Measurements from ENCODE around the gene ZBTB5.
A peak's percentile ranks its signal among the peaks of the same experiment; 100 is the strongest.
"Not testable (repeated sequence)": the region's sequence is repeated elsewhere in the genome, so short reads cannot be mapped to it uniquely, and the experiment has no call there.

Gene ZBTB5

DNA sequence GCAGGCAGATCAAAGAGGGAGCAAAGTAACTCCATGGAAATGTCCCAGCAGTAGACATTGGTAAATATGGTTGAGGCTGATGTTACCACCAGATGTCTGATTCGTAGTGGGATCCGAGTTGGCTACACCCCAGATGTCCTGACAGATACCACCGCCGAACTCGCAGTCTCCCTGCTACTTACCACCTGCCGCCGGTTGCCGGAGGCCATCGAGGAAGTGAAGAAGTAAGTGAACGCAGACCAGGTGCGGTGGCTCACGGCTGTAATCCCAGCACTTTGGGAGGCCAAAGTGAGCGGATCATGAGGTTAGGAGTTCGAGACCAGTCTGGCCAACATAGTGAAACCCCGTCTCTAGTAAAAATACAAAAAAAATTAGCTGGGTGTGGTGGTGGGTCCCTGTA, 38.8 kb downstream of the ZBTB5 start:
- not testable (repeated sequence) for DNase-seq (ENCODE audit: extremely low read depth in 1 of 2, low read depth in 1 of 2)

DNA sequence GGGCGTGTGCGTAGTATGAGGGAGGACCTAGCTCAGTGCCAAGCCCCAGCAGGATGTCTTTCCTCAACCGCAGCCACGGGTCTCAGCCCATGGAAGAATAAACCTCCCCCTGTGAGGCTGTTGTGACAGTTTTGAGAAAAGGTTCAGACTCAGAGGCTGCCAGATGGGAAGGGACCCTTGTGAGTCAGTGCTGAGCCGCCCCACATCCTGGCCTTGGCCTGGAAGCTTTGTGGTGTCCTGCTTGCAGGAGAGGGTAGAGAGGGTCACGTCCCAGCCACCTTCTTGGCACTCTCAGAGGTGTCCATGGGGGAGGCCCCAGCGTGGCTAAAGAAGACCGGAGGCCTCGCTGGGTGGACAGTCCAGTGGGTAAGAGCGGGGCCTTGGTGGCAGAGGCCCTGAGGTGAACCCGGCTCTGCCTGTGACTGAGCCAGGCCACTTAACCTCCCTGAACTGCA, 39.9 kb downstream of the ZBTB5 start:
- DNase-seq (ENCODE audit: extremely low read depth in 1 of 2, low read depth in 1 of 2): no peak

GRCh38 chr9:37424686-37425297, 40.5 kb downstream of the ZBTB5 start:
- no peak for DNase-seq (ENCODE audit: extremely low read depth in 1 of 2, low read depth in 1 of 2)

GRCh38 chr9:37424204-37424685, 41.0 kb downstream of the ZBTB5 start:
- no peak for DNase-seq (ENCODE audit: extremely low read depth in 1 of 2, low read depth in 1 of 2)

DNA sequence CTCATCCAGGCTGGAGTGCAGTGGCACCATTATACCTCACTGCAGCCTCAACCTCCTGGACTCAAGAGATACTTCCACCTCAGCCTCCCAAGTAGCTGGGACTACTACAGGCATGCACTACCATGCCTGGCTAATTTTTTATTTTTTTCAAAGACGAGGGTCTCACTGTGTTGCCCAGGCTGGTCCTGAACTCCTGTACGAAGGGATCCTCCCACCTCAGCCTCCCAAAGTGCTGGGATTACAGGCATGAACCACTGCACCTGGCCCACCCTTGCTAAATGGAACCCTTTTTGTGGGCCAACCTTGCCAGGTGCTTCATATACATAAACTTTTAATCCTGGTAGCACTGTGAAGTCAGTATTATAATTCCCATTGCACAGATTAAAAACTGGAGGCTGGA, 41.7 kb downstream of the ZBTB5 start:
- no peak for DNase-seq (ENCODE audit: extremely low read depth in 1 of 2, low read depth in 1 of 2)

- DNase-seq (ENCODE audit: extremely low read depth in 1 of 2, low read depth in 1 of 2): peak; percentile 82 to 85
Observed at GRCh38 chr9:37422289-37423104, 42.8 kb downstream of the ZBTB5 start, which contains the start of gene GRHPR. GRHPR (plus strand) TSS chr9:37422696; CDS start chr9:37422751, 55 bp downstream.

GRCh38 chr9:37421914-37422288, 43.3 kb downstream of the ZBTB5 start:
- no peak for DNase-seq (ENCODE audit: extremely low read depth in 1 of 2, low read depth in 1 of 2)

GRCh38 chr9:37420271-37421215, 44.7 kb downstream of the ZBTB5 start:
- no peak for DNase-seq (ENCODE audit: extremely low read depth in 1 of 2, low read depth in 1 of 2)

GRCh38 chr9:37419204-37419603, 46.0 kb downstream of the ZBTB5 start:
- no peak for DNase-seq (ENCODE audit: extremely low read depth in 1 of 2, low read depth in 1 of 2)

DNA sequence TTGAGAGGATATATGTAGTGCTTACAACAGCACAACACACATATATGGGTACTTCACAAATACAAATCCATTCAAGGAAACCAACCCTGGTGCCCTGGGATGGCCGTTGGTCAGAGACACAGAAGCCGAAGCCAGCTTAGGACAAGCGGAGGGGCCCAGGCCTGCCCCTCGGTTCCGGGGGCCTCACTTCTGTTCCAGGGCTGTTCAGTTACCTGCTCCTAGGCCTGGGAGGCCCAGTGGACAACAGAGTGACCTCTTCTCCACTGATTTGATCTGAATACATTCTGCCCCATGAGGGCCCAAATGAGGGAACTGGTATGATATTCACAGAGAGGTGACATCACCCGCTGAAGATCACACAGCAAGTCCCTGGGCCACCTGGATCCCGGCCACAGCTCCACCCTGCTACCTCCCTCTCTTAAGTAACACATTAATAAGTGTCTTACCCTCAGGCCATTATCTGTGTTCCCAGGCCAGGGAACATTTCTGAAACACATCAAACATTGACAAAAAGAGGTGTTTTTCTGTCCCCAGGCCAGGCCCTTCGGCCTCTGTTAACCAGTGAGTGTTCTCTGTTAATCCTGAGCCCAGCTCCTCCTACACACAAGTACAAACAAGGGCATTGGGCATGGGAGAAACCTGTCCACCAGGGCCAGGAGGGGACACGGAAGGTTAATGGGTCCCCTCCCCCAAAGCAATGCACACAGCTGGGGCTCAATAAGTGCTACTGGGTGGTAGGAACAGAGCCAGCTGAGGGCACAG, 47.2 kb downstream of the ZBTB5 start:
- DNase-seq (ENCODE audit: extremely low read depth in 1 of 2, low read depth in 1 of 2): no peak

- no peak for DNase-seq (ENCODE audit: extremely low read depth in 1 of 2, low read depth in 1 of 2)
Observed at GRCh38 chr9:37417252-37417803, 47.9 kb downstream of the ZBTB5 start.

- peak in 1 of 2 donors; percentile 63 for DNase-seq (ENCODE audit: extremely low read depth in 1 of 2, low read depth in 1 of 2)
Observed at GRCh38 chr9:37415011-37415719, 50.1 kb downstream of the ZBTB5 start.

DNA sequence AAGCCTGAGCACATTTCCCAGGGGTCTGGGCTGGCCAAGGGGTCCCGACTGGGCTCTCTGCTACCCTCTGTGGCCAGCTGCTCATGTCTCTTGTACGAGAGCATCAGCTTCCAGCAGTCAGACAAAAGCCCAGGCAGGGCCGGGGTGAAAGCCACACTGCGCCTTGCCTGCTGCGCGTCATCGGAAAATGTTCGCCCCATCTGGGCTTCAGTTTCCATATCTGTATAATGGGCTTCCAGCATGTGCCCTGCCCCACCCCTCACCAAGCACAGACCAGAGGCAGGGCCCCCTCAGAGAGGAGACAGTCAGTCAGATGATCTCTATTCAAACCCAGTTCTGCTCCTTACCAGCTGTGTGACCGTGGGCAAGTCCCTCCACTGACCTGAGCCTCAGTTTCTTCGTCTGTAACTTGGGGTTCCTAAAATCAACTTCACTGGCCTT, 50.7 kb downstream of the ZBTB5 start:
- no peak for DNase-seq (ENCODE audit: extremely low read depth in 1 of 2, low read depth in 1 of 2)

DNA sequence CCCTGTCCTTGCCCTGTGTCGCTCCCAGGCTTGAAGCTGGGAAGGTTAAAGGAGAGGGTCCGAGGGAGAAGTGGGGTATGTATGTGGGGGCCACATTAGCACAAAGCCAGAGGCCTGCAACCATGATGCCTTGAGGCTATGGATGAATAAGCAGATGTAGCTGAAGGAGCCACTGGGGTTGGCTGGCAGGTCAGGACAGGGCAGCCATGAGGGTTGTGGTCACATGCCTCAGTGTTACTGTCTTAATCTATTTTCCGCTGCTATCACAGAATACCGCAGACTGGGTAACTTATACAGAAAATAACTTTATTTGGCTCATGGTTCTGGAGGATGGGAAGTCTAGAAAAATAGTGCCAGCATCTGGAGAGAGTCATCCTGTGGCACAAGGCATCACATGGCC, 51.9 kb downstream of the ZBTB5 start:
- DNase-seq (ENCODE audit: extremely low read depth in 1 of 2, low read depth in 1 of 2): no peak

DNA sequence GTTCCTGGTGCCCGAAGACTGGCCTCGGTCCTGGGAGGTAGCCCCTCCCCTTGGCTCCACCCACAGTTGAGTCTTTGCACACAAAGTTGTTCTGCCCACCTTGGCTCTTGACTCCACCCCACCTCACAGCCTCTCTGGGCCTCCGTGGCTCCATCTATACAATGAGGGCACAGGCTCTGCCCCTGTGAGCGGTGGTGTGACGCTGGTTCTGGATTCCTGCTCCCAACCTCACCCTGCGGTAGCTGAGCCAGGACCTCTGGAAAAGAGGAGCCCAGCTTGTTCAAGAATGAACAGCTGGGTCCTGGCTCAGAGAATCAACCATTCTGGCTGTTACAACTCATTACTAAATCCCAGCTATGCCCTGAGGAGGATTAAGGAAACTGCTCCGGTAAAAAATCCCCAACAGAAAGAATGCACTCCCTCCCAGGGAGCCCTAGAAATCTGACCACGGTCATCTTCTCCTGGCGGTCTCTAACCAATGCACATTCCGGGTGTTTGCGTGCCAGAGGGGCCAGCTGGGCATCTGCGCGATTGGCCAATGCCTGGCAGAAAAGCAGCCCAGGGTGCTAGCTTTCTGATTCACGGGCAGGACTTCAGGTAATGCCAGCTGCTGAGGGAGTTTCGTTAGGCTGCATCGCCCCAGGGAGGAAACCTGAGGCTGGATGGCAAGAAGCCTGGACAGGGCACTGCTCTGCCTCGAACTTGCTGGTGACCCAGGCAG, 52.7 kb downstream of the ZBTB5 start:
- DNase-seq (ENCODE audit: extremely low read depth in 1 of 2, low read depth in 1 of 2): no peak

DNA sequence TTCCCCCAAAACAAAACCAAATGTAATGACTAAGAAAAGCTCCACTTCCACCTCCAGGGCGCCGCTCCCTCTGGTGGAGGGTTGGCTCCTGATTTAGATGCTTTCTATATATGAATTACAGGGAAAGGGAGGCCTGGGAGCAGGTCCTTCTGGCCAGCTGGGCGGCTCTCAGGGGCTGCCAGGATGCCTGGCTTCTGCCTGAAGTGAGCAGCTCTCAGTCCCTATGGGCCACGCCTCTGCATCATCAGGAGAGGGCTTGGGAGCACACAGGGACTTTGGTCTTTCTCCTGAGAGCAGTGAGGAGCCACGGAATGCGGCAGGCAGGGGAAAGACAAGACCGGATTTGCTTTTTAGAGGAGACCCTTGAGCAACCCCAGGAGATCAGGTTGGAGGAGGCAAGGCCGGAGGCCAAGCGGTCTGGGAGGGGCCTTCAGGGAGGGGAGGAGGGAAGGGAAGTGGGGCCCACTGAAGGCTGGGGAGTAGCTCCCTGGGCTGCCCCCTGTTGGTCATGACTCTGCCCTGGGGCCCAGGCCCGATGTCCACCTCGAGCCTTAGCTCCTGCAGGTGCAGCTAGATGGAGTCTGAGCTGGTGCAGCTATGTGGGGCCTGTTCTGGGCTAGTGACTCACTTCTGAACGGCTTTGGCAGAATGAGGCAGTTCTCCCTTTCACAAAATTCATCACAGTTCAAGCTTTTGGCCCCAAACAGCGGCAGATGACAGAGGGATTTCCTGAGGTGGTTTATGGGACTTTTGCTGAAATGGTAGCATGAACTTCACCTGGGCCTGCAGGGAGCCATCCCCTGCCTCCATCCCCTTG, 54.1 kb downstream of the ZBTB5 start:
- peak in 1 of 2 donors; percentile 50 for DNase-seq (ENCODE audit: extremely low read depth in 1 of 2, low read depth in 1 of 2)

- no peak for DNase-seq (ENCODE audit: extremely low read depth in 1 of 2, low read depth in 1 of 2)
Observed at GRCh38 chr9:37410354-37410861, 54.8 kb downstream of the ZBTB5 start.
